Measurements from ENCODE around the gene TMEM250.

Gene TMEM250

GRCh38 chr9:136081826-136082495, 36.7 kb downstream of the TMEM250 start:
- DNase-seq, result no peak

GRCh38 chr9:136081113-136081825, 37.4 kb downstream of the TMEM250 start:
- DNase-seq, result no peak

GRCh38 chr9:136080716-136081112, 38.0 kb downstream of the TMEM250 start:
- no peak for DNase-seq

- DNase-seq, result no peak
These were observed 38.8 kb downstream of the TMEM250 start for GRCh38 chr9:136079916-136080246.

- no peak for DNase-seq
These were observed 39.3 kb downstream of the TMEM250 start for GRCh38 chr9:136079211-136079915.

GRCh38 chr9:136078498-136079011, 40.1 kb downstream of the TMEM250 start:
- DNase-seq, result no peak

- no peak for DNase-seq
These were observed 40.7 kb downstream of the TMEM250 start for GRCh38 chr9:136078024-136078423.

- DNase-seq, result no peak
These were observed 41.2 kb downstream of the TMEM250 start for GRCh38 chr9:136077491-136077890.

- DNase-seq, result no peak
These were observed 42.6 kb downstream of the TMEM250 start for GRCh38 chr9:136075881-136076678.

GRCh38 chr9:136075134-136075841, 43.4 kb downstream of the TMEM250 start:
- DNase-seq, result no peak

- no peak for DNase-seq
These were observed 44.0 kb downstream of the TMEM250 start for GRCh38 chr9:136074706-136075105.

Data from amniotic stem cell (primary cell).